Cortex of kidney (tissue), 1 donor: ENCODE data around the gene ZNF319.

Experiments
- DNase-seq: peaks from one replicate; lab custom pipeline; 2025; lab: John Stamatoyannopoulos, UW

ZNF319 gene

DNA sequence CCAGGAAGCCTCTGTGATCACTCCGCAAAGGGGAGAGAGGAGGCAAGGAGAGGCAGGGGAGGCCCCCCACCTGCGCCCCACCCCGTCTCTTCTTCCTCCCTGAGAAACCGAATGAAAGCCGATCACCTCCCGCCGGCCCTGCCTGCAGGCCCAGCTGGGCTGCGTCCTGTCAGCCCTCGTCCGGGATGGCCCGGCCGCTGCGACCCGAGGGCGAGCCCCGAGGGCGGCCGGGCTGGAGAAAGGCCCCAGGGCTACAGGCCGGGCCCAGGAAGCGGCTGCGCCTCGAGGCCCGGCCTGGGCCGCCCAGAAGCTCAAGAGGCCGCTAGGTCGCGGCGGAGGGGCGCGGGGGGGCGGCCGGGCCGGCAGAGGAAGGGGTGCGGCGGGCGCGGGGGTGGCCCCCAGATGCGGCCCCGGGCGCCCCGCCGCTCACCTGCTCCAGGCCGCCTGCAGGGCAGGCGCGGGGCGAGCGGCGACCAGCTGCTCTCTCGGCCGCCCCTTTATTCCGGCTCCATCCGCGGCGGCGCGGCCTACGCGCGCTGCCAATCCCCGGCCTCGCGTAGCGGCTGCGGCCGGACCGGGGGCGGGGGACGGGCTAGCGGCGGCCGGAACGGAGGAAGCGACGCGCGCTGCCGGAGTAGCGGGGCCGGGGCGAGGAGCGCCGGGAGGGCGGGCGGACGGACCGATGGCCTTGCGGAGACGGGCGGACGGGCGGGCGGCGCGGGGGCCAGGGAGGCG lies at the start of gene ZNF319:
Gene ZNF319, minus strand, starts transcription at position 702 of the 735 bp plus-strand sequence. CDS start 2,407 bp downstream, outside the sequence.
- DNase-seq: no peak

DNA sequence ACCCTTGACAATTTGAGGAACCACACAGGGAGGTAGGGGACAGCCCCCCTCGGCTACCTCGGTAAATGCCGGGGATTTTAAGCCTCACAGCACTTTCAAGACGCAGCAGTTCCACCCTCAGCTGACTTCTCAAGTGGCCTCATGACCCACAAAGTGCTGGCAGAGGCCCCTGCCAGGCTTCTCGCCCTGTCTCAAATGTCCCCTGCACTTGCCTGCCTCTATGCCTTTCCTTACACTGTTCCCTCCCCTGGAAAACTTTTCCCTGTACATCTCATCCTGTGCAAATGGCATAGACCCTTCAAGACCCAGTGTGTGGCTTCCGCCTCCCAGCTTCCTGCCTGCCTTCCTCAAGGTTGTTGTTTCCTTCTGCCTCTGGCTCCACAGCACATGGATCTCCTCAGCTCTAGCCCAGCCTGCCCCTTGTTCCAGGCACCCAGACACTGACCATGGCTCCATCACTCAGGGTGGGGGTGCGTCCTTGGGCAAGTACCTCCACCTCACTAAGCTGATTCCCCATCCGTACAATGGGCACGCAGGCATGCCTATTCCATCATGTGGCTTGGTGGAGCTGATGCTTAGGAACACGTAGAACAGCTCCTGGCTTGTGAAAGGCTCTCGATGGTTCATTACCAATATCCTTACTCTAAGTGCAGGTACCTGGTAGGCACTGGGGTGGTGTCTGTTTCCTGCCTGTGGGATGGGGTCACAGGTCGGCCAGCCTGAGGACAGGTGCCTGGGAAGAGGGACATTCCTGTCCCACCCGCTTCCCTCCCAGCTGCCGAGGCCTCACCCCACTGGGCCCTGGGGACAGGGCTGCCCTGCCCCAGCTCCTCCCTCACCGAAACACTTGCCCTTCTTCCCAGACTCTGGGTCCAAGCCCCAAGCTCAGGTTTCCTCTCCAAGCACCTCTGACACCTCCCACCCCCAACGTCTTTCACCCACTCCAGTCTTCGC lies 49.0 kb upstream of the ZNF319 start:
- no peak for DNase-seq

DNA sequence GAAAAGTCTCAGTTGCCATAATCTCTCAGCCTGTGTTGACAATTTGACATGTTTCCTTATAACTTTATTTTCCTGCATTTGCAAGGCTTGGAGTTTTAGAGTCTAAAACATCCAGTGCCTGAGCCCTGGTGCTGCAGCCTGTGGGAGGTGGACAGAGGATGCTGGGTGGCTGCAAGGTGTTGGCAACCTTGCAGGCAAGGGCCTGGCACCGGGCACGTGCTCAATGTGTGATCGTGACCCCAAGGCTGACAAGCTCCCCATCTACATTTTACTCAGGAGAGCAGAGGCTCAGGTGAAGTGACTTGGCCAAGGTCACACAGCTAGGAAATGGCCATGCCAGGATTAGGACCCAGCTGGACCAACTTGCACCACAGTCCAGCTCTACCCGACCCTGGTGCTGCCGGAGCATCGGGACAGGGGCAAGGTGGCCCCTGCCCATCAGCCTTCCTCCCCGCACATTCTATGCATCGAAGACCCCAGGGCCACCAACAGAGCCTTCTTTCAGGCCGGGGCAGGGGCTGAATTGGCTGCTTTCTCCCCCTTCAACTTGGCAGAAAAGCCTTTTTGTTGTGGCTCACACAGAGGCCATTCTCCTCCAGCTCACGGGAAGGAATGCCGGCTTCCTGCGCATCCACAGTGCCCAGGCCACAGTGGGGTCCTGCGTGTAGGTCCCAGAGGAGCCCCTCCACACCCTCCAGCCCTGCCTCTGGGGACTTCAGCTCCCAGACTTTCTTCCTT lies 48.2 kb upstream of the ZNF319 start:
- DNase-seq: no peak

DNA sequence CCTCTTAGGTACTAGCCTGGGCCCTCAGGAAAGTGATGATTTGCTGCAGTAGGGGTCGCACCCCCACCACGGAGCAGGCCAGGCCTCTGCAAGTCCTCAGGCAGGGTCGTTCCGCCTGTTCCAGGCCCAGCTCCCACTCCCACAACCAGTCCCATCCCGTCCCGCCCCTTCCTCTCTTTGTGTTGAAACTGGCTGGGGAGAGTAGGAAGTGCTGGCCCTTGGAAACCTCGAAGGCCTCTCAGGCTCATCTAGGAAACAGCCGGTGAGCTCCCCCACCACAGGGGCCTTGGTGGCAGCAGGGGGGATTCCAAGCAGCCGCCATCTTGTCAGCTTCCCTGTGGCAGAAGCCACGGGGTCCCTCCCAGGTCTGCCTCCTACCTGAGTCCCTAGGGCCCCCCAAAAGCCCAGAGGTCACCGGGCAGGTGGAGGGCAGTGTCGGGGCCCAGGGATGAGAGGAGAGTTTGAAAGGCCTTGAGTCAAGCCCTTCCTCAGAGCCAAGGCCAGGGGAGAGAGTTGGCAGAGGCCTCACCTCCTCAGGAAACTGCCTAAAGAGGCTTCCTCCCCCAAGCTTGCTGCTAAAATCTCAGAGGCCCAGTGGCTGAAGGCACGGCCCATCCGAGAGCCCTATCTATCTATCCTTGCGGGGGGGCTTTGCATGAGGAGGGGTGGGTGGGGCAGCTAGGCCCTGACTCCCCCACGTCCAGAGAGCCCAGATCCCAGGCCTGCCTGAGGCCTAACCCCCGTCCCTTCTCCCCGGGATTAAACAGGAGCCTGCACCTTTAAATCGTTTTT lies 47.3 kb upstream of the ZNF319 start:
- DNase-seq: no peak

DNA sequence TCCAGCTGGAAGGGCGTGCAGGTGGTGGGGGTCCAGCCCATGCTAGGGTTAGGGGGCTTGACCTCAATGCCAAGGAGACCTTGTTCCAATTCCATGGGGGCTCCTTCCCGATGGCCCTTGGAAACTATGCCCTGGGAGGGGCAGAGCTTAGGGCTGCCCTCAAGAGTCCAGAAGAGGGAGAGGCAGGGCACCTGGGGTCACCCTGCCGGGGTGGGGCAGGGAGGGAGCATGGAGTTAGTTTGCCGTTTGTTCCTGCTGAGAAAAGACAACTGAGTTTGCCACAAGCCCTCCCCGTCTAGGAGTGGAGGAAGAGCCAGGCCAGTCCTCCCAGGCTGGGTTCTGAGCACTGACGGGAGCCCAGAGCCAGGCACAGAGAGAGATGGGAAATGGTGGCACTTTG lies 46.5 kb upstream of the ZNF319 start:
- DNase-seq: no peak

DNA sequence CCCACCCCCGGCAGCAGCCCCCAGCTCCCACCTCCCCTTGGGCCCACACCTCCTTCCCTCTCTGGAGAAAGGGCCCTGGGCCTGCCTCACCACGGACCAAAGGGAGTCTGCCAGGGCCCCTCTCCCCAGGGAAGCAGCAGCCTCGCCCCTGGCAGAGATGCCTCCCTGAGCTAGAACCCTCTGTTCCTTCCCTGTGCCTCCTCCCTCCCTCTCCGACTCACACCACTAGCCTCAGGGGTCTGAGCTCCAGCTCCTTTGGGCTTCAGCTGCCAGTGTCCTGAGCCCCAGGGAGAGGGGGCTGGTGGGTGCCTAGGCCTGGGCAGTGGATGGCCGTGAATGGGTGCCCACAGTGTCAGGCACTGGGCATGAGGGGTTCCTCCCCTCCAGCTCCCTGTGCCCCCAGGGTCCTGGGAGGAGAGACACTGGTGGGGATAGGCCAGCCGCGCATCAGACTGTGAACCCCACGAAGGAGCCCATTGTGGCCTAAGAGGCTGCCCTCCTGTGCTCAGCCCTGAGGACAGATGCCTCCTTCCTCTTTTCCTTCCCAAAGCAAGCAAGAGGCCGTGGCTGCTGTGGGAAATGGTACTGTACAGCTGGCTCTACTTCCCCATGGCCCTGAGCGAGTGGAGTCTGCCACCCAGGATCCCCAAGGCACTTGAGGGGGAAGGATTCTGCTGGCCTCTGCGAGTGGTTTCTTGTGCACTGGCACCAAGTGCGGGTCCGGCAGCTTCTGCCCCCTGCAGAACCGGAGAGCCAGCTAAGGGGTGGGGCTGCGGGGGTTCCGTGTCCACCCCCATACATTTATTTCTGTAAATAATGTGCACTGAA lies 45.8 kb upstream of the ZNF319 start:
- DNase-seq: no peak

DNA sequence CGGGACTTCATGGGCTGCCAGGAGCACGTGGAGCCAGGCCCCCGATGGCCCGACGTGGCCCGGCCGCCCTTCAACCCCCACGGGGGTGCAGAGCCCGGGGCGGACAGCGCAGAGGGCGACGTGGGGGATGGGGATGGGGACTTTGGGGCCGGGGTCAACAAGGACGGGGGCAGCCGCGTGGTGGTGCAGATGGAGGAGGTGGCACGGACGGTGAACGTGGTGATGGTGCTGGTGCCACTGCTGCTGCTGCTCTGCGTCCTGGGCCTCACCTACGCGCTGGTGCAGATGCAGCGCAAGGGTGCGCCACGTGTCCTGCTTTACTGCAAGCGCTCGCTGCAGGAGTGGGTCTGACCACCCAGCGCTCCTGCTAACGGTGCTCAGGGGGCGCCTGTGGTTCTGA lies 44.6 kb upstream of the ZNF319 start:
- no peak for DNase-seq

DNA sequence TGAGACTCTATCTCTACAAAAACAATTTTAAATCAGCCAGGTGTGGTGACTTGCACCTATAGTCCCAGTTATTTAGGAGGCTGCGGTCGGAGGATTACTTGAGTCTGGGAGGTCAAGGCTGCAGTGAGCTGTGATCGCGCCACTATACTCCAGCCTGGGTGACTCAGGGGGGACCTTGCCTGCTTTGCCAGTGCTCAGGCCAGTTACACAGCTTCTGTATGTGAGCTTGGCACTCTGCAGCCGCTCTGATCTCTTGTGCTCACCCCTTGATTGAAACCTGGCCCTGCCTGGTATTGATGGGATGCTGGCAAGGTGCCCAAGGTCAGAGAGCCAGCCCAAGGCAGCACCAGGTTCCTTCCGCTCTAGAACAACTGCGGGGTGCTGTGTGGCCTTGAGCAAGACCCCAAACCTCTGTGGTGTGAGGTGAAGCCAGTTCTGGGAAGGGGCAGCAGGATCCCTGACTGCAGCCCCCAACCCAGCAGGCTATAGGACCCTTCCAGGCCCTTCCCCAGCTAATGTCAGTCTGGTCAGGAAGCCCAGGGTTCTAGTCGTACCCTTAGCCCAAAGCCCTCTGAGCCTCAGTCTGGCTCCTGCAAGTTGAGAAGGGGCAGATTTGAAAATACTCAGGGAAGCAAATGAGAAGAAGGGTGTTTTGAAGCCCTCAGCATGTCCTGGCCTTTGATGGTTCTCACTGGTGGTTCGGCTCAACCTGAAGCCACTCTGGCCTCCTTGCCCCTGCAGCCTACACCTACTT lies 44.0 kb upstream of the ZNF319 start:
- no peak for DNase-seq

DNA sequence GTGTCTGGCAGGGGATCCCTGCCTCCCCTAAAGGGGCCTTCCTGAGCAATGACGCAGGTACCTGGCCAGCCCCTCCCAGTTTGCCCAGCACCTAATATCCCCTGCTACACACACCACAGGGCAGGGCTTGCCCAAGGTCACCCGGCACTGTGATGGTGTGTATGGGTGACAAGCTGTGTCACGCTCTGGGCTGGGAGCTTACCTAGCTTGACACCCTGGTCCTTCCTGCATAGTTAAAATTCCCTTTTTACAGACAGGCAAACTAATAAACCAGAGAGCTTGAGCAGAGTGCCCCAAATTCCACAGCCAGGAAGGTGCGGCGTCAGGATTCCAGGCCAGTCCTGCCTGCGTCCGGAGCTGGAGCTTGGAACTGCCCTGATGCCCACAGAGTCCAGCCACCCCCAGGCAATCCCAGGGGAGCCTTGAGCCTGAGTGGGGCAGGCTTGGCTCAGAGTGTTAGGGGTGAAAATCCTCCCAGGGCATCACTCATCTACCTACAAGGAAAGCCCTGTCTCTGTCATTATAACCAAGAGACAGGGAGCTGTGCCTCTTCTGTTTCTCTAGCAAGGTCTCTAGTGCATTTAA lies 43.2 kb upstream of the ZNF319 start:
- DNase-seq: no peak

DNA sequence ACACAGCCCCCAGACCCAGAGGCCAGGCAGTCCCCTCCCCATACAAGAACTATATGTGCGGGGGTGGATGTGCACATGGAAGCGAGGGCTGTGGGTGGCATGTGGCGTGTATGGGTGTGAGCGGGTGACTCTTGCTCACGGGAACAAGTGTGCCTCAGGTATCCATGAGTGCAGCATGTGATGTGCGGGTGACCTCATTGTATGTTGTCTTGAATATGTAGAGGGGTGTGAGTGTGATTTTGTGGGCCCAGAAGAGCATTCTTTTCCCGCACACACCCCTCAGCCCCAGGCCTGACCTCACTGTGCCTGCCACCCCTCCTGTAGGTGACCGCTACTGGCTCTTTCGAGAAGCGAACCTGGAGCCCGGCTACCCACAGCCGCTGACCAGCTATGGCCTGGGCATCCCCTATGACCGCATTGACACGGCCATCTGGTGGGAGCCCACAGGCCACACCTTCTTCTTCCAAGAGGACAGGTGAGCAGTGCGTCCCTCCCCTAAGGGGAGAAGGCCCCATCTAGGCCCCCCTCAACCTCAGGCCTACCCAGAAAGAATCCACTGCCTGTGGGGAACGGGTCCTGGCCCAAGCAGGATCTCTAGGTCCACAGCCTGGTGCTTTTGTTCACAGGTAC lies 42.5 kb upstream of the ZNF319 start:
- no peak for DNase-seq

DNA sequence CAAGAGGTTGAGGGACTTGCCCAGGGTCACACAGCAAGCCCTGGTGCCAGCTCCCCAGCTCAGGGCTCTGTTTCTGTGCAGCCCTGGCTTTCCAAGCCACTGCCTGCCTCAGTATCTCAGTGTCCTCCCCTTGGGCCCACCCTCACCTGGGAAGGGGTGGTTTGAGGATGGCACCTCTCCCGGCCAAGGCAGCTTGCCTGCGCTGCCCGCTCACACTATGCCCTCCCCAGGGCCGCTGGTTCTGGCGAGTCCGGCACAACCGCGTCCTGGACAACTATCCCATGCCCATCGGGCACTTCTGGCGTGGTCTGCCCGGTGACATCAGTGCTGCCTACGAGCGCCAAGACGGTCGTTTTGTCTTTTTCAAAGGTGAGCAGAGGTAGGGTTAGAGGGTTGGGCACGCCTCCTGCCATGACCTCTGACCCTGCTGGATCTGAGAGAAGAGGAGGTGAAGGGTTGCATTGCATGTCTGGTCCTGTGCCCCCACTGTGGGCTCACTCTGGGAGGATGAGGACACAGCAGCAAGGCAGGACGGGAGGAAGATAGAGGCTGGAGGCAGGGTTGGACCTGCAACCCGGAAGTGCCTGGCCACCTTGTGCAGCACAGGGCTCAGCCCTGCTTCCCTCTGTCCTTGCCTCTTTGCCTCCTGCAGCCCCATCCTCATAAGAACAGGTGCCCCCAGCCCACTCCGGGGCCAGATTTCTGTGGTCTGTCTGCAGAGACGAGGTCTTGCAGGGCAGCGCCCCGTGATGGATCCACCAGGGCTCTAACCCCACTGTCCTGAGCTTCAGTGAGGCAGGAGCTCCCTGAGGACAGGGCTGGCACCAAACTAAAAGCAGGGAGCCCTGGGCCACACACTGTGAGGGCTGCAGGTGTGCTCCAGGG lies 41.8 kb upstream of the ZNF319 start:
- no peak for DNase-seq

DNA sequence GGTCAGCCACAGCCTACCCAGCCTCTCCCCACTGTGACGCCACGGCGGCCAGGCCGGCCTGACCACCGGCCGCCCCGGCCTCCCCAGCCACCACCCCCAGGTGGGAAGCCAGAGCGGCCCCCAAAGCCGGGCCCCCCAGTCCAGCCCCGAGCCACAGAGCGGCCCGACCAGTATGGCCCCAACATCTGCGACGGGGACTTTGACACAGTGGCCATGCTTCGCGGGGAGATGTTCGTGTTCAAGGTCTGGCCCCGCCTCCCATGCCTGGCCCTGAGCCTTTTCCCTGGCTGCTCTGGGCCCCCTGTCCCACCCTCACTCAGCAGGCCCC lies 41.1 kb upstream of the ZNF319 start:
- no peak for DNase-seq

DNA sequence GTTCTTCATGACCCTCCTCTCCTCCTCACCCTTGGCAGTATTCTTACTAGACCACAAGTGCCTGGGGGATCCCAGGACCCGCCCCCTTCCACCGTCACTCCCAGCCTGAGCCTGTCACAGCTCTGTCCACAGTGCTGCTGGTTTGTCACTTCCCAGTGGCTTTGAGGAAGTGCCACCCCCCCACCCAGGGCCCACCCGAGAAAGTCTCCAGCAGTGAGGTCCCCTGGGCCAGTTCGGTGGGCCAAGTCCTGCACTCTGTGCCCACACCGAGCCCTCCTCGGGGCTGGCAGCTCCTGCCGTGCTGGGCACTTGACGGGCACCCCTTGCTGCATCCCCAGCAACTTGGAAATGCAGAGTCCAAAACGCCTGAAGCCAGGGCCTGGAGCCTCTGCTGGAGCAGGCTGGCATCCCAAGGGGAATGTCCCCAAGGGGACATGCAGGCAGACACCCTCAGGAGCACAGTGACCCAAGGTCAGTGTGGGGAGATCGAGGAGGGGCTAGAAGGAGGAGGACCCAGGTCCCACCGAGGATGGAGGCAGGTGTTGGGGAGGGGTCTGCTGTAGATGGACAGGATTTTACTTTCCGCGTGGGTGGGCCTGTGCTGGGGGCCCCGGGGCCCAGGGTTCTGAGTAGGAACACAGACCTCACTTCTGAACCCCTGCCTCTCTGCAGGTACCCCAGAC lies 40.6 kb upstream of the ZNF319 start:
- DNase-seq: no peak

DNA sequence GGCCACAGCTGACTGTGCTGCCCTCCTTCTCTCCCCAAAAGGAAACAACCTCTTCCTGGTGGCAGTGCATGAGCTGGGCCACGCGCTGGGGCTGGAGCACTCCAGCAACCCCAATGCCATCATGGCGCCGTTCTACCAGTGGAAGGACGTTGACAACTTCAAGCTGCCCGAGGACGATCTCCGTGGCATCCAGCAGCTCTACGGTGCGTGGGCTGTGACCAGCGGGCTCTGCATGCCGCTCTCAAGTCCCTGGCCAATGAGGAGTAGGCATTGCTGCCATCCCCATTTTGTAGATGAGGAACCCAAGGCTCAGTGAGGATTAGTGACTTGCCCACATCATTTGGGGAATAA lies 40.0 kb upstream of the ZNF319 start:
- DNase-seq: no peak

DNA sequence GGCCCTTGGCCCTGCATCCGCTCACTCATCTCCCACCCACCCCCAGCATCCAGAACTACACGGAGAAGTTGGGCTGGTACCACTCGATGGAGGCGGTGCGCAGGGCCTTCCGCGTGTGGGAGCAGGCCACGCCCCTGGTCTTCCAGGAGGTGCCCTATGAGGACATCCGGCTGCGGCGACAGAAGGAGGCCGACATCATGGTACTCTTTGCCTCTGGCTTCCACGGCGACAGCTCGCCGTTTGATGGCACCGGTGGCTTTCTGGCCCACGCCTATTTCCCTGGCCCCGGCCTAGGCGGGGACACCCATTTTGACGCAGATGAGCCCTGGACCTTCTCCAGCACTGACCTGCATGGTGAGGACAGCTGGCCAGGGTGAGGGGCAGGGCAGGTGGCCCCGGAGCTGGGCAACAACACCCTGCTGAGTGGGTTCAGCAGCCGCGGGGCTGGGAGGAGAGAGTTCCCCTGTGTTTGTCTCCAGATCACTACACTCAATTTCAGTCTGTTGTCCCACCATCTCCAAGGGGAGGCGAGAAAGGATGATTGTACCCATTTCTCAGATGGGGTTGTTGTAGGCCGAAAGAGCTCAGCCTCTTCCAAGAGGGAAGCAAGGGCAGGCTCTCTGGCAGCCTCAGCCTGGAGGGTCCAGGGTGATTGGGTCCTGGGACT lies 39.5 kb upstream of the ZNF319 start:
- DNase-seq: no peak

DNA sequence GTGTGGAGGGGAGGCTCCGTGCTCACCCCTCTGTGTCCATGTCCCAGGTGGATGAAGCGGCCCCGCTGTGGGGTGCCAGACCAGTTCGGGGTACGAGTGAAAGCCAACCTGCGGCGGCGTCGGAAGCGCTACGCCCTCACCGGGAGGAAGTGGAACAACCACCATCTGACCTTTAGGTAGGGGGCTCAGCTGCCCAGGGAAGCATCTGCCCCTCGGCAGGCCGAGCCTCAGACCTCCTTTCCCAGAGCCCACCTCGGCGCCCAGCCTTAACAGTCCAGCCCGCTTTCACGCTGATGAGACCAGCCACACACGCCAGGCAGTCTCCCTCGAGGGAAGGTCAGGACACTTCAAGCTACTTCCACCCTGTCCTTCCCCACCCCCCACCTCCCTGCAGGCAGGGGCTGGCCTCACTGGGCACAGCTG lies 37.8 kb upstream of the ZNF319 start:
- no peak for DNase-seq

DNA sequence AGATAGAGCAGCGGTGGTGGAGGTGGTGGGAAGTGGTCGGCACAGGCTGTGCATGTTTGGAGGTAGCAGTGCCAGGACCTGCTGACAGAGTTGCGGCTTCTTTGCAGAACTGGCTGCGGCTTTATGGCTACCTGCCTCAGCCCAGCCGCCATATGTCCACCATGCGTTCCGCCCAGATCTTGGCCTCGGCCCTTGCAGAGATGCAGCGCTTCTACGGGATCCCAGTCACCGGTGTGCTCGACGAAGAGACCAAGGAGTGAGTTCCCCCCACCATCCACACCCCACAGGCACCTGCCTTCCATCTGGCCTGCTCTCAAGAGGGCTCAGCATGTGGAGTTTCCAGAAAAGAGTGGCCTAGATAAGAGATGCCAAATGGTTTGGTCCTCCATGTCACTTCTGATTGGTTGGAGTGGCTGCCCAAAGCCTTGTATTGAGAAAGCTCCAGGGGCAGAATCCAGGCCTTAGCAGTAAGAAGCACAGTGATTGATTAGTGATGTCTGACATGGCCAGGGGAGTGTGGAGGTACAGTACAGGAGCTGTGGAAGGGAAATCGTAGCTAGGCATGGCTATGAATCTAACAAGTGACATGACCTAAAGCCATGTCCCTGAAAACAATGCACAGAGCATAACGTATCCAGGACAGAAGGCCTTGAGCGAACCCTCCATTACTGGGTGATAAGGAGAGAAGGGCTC lies 37.0 kb upstream of the ZNF319 start:
- DNase-seq: no peak
